ENCODE data around the gene SLC36A2. TPM values are rescaled to one million over a fixed set of nuclear protein-coding genes. Genes with fewer than 3 reads are reported as not detected.
"Not testable (repeated sequence)": the region's sequence is repeated elsewhere in the genome, so short reads cannot be mapped to it uniquely, and the experiment has no call there.

The SLC36A2 gene
- total RNA-seq, 4 donors from 2014 or later: not detected

GRCh38 chr5:151315998-151316597, 31.3 kb downstream of the SLC36A2 start:
- TF ChIP-seq POLR2AphosphoS5 (IDR thresholded peaks at IDR 0.05): peak in 1 of 2 donors; percentile 28
- TF ChIP-seq, protein P1, sequence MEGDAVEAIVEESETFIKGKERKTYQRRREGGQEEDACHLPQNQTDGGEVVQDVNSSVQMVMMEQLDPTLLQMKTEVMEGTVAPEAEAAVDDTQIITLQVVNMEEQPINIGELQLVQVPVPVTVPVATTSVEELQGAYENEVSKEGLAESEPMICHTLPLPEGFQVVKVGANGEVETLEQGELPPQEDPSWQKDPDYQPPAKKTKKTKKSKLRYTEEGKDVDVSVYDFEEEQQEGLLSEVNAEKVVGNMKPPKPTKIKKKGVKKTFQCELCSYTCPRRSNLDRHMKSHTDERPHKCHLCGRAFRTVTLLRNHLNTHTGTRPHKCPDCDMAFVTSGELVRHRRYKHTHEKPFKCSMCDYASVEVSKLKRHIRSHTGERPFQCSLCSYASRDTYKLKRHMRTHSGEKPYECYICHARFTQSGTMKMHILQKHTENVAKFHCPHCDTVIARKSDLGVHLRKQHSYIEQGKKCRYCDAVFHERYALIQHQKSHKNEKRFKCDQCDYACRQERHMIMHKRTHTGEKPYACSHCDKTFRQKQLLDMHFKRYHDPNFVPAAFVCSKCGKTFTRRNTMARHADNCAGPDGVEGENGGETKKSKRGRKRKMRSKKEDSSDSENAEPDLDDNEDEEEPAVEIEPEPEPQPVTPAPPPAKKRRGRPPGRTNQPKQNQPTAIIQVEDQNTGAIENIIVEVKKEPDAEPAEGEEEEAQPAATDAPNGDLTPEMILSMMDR (IDR thresholded peaks at IDR 0.05): peak; percentile 74 to 94 (median 80)
- no peak for TF ChIP-seq EP300 (IDR thresholded peaks at IDR 0.05)
- H3K27me3 ChIP-seq: no peaks in the 10 kb centered on the region
- no peaks in the 10 kb centered on the region for H3K36me3 ChIP-seq
- peaks cover 0 to 13% (median 10%) of the 10 kb centered on the region in 4 donors for H3K4me1 ChIP-seq
- H3K4me3 ChIP-seq: no peak overlapping the region
- no peak for DNase-seq (ENCODE audit: extremely low spot score)
- H3K27ac ChIP-seq (replicated peaks in 1 of 4): no peak overlapping the region
- 53% methylated on average over 8 of the region's 8 CpGs for WGBS
- intact Hi-C loops (cut with DNase I): no loop called here
- peaks cover 0 to 6% (median 0%) of the 10 kb centered on the region in 4 donors for H3K9me3 ChIP-seq

- intact Hi-C loops (cut with DNase I): no loop called here
- H3K9me3 ChIP-seq: peaks cover 0 to 10% (median 0%) of the 10 kb centered on the region in 4 donors
- TF ChIP-seq POLR2AphosphoS5 (IDR thresholded peaks at IDR 0.05) (no peak), EP300 (IDR thresholded peaks at IDR 0.05) (no peak), POLR2A (IDR thresholded peaks at IDR 0.05; ENCODE audit: low read depth) (no peak)
- TF ChIP-seq, protein P1 (IDR thresholded peaks at IDR 0.05): no peak
- no peaks in the 10 kb centered on the region for H3K27me3 ChIP-seq
- whole genome bisulfite sequencing: 55% methylated on average over 2 of the region's 2 CpGs
- no peak for DNase-seq (ENCODE audit: extremely low spot score)
- H3K27ac ChIP-seq (replicated peaks in 1 of 4): no peak overlapping the region
- no peak overlapping the region for H3K4me3 ChIP-seq
- no peaks in the 10 kb centered on the region for H3K36me3 ChIP-seq
- peaks cover 0 to 3% (median 0%) of the 10 kb centered on the region in 4 donors for H3K4me1 ChIP-seq
These were observed 34.0 kb downstream of the SLC36A2 start for GRCh38 chr5:151313357-151313756.

DNA sequence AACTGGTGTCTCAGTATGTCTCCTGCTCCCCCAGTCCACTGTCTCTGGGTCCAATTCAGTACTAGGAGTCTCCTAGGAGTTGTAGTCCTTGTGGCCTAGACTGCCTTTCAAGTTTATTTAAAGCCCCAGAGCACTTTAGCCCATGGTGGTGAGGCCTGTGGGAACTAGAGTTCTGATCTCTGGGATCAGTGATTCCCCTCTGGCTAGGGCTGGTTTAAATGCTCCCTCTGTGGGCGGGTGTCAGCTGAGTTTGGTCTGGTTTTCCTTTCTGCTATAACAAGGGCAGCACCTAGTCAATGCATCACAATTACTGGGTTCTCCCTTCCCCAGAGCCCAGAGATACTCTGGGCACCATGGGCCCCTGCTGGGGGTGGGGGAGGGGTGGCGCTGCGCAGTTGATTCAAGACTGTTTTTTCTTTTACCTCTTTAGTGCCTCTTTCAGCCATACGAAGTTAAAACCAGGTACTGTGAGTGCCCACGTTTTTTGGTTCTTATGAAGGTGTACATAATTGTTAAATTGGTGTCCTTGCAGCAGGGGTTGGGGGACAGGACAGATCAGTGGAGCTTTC, 34.5 kb downstream of the SLC36A2 start:
- Histone ChIP-seq H3K27me3 (no peaks in the 10 kb centered on the region), H3K4me1 (peaks cover 0 to 3% (median 0%) of the 10 kb centered on the region in 4 donors), H3K27ac (replicated peaks in 1 of 4) (no peak overlapping the region), H3K36me3 (no peaks in the 10 kb centered on the region), H3K4me3 (no peak overlapping the region), H3K9me3 (peaks cover 0 to 10% (median 0%) of the 10 kb centered on the region in 4 donors)
- intact Hi-C loops (cut with DNase I): no loop called here
- WGBS: 80% methylated on average over 5 of the region's 5 CpGs
- DNase-seq (ENCODE audit: extremely low spot score): no peak
- TF ChIP-seq, protein P1 (IDR thresholded peaks at IDR 0.05): no peak
- TF ChIP-seq POLR2A (IDR thresholded peaks at IDR 0.05; ENCODE audit: low read depth) (no peak), POLR2AphosphoS5 (IDR thresholded peaks at IDR 0.05) (no peak), EP300 (IDR thresholded peaks at IDR 0.05) (no peak)

GRCh38 chr5:151310932-151311331, 36.4 kb downstream of the SLC36A2 start:
- no peaks in the 10 kb centered on the region for H3K36me3 ChIP-seq
- no peaks in the 10 kb centered on the region for H3K27me3 ChIP-seq
- no peaks in the 10 kb centered on the region for H3K4me1 ChIP-seq
- no peak overlapping the region for H3K4me3 ChIP-seq
- H3K9me3 ChIP-seq: peaks cover 0 to 10% (median 0%) of the 10 kb centered on the region in 4 donors
- H3K27ac ChIP-seq (replicated peaks in 1 of 4): no peak overlapping the region
- intact Hi-C loops (cut with DNase I): no loop called here
- DNase-seq (ENCODE audit: extremely low spot score): no peak
- no peak for TF ChIP-seq POLR2A (IDR thresholded peaks at IDR 0.05; ENCODE audit: low read depth)
- TF ChIP-seq EP300 (IDR thresholded peaks at IDR 0.05): no peak
- TF ChIP-seq, protein P1 (IDR thresholded peaks at IDR 0.05): no peak
- no peak for TF ChIP-seq POLR2AphosphoS5 (IDR thresholded peaks at IDR 0.05)

DNA sequence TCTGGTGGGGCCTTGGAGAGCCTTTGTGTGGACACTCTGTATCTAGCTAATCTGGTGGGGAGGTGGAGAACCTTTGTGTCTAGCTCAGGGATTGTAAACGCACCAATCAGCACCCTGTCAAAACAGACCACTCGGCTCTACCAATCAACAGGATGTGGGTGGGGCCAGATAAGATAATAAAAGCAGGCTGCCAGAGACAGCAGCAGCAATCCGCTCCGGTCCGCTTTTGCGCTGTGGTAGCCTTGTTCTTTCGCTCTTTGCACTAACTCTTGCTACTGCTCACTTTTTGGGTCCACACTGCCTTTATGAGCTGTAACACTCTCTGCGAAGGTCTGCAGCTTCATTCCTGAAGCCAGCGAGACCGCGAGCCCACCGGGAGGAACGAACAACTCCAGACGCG, 37.5 kb downstream of the SLC36A2 start:
- DNase-seq (ENCODE audit: extremely low spot score); H3K4me3 ChIP-seq; H3K9me3 ChIP-seq; H3K27me3 ChIP-seq; H3K36me3 ChIP-seq; intact Hi-C loops (cut with DNase I); H3K4me1 ChIP-seq; H3K27ac ChIP-seq (replicated peaks in 1 of 4): not testable (repeated sequence)
- 94% methylated on average over 15 of the region's 15 CpGs for WGBS

DNA sequence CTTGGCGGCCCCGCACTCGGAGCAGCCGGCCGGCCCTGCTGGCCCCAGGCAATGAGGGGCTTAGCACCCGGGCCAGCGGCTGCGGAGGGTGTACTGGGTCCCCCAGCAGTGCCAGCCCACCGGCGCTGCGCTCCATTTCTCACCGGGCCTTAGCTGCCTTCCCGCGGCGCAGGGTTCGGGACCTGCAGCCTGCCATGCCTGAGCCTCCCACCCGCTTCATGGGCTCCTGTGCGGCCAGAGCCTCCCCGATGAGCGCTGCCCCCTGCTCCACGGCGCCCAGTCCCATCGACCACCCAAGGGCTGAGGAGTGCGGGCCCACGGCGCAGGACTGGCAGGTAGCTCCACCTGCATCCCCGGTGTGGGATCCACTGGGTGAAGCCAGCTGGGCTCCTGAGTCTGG, 38.1 kb downstream of the SLC36A2 start:
- H3K4me3 ChIP-seq; H3K4me1 ChIP-seq; H3K9me3 ChIP-seq; intact Hi-C loops (cut with DNase I); DNase-seq (ENCODE audit: extremely low spot score); H3K27ac ChIP-seq (replicated peaks in 1 of 4); H3K27me3 ChIP-seq; H3K36me3 ChIP-seq: not testable (repeated sequence)
- 92% methylated on average over 7 of the region's 27 CpGs for WGBS

Data from esophagus muscularis mucosa (tissue), 4 donors.